D341Med (cell line): Measurements from ENCODE around the gene HYAL3.
"Not testable (repeated sequence)": the region's sequence is repeated elsewhere in the genome, so short reads cannot be mapped to it uniquely, and the experiment has no call there.

Experiments
- DNase-seq: peaks from one replicate; pipeline ENCODE4 v3.0.0; 2012; ENCODE audit warnings: low spot score

The HYAL3 gene

GRCh38 chr3:50258029-50258680 is 41.0 kb downstream of the HYAL3 start:
- no peak for DNase-seq

- DNase-seq, result peak; percentile 60
Observed at GRCh38 chr3:50256978-50257890, 42.0 kb downstream of the HYAL3 start.

GRCh38 chr3:50255251-50255615 is 44.0 kb downstream of the HYAL3 start:
- no peak for DNase-seq

- DNase-seq, result no peak
Observed at GRCh38 chr3:50254577-50255250, 44.5 kb downstream of the HYAL3 start.

GRCh38 chr3:50251220-50251619 is 48.0 kb downstream of the HYAL3 start:
- no peak for DNase-seq

GRCh38 chr3:50250514-50250913 is 48.7 kb downstream of the HYAL3 start:
- no peak for DNase-seq

GRCh38 chr3:50249457-50249856 is 49.7 kb downstream of the HYAL3 start:
- no peak for DNase-seq

- DNase-seq, result no peak
Observed at GRCh38 chr3:50248387-50248786, 50.8 kb downstream of the HYAL3 start.

GRCh38 chr3:50246517-50246954 is 52.7 kb downstream of the HYAL3 start:
- DNase-seq, result no peak

- DNase-seq, result peak; percentile 95
Observed at GRCh38 chr3:50245831-50246516, 53.2 kb downstream of the HYAL3 start.

- DNase-seq, result no peak
Observed at GRCh38 chr3:50245251-50245745, 53.9 kb downstream of the HYAL3 start.

GRCh38 chr3:50244813-50245212 is 54.4 kb downstream of the HYAL3 start:
- DNase-seq, result not testable (repeated sequence)

- no peak for DNase-seq
Observed at GRCh38 chr3:50243543-50243895, 55.7 kb downstream of the HYAL3 start.

- no peak for DNase-seq
Observed at GRCh38 chr3:50242851-50243542, 56.2 kb downstream of the HYAL3 start.
